ENCODE measurements around the gene HOXB3.

The HOXB3 gene

GRCh38 chr17:48633266-48633677 lies 43.2 kb upstream of the HOXB3 start:
- no peak overlapping the region for H3K4me3 ChIP-seq (ENCODE audit: low read depth, low read length)
- TF ChIP-seq, protein P1, sequence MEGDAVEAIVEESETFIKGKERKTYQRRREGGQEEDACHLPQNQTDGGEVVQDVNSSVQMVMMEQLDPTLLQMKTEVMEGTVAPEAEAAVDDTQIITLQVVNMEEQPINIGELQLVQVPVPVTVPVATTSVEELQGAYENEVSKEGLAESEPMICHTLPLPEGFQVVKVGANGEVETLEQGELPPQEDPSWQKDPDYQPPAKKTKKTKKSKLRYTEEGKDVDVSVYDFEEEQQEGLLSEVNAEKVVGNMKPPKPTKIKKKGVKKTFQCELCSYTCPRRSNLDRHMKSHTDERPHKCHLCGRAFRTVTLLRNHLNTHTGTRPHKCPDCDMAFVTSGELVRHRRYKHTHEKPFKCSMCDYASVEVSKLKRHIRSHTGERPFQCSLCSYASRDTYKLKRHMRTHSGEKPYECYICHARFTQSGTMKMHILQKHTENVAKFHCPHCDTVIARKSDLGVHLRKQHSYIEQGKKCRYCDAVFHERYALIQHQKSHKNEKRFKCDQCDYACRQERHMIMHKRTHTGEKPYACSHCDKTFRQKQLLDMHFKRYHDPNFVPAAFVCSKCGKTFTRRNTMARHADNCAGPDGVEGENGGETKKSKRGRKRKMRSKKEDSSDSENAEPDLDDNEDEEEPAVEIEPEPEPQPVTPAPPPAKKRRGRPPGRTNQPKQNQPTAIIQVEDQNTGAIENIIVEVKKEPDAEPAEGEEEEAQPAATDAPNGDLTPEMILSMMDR (IDR thresholded peaks at IDR 0.05; ENCODE audit: low read depth, low read length, missing control alignments): no peak
- DNase-seq (ENCODE audit: low read depth): no peak
- in situ Hi-C loops (cut with HindIII; ENCODE audit: low sequenced_read_pairs): no loop called here

GRCh38 chr17:48632579-48633265 lies 42.7 kb upstream of the HOXB3 start:
- DNase-seq (ENCODE audit: low read depth): no peak
- H3K4me3 ChIP-seq (ENCODE audit: low read depth, low read length): no peak overlapping the region
- in situ Hi-C loops (cut with HindIII; ENCODE audit: low sequenced_read_pairs): no loop called here
- TF ChIP-seq, protein P1 (IDR thresholded peaks at IDR 0.05; ENCODE audit: low read depth, low read length, missing control alignments): no peak

GRCh38 chr17:48631693-48632578 lies 41.9 kb upstream of the HOXB3 start:
- H3K4me3 ChIP-seq (ENCODE audit: low read depth, low read length): no peak overlapping the region
- TF ChIP-seq, protein P1 (IDR thresholded peaks at IDR 0.05; ENCODE audit: low read depth, low read length, missing control alignments): no peak
- no peak for DNase-seq (ENCODE audit: low read depth)
- in situ Hi-C loops (cut with HindIII; ENCODE audit: low sequenced_read_pairs): no loop called here

DNA sequence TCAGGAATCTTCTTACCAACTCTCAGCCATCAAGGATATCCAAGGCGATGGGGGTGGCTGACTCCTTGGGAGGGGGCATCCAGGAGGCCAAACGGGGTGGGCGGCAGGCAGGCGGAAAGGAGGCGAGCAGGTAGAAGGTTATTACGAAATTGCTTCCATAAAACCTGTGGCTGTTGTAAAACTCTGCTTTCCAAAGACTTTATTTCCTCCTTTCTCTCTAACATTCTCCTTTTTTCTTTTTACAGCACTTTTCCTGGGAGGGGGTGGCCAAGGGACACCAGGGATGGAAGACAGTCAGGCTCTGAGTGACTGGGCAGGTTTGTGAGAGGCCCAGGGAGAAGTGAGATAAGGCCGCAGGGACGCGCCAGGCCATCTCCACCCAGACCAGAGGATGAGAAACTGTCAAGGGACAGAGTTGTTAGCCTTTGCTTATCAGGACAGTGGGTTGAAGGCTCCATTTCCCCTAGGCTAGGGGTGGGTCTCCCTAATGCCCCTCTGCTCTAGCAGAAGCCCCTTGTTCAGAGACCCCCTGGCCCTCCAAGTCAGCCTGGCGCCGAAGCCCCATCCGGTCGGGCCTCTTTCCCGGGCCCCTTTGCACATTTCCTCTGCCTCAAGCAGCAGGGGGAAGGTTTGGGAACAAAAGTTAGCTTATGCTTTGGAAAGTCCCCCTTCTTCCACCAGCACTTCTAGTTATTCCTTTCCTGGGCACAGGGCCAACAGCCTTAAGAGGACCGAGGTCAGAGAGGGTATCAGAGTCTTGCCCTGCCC lies 41.1 kb upstream of the HOXB3 start:
- H3K4me3 ChIP-seq (ENCODE audit: low read depth, low read length): no peak overlapping the region
- TF ChIP-seq, protein P1 (IDR thresholded peaks at IDR 0.05; ENCODE audit: low read depth, low read length, missing control alignments): no peak
- no peak for DNase-seq (ENCODE audit: low read depth)
- in situ Hi-C loops (cut with HindIII; ENCODE audit: low sequenced_read_pairs): no loop called here

DNA sequence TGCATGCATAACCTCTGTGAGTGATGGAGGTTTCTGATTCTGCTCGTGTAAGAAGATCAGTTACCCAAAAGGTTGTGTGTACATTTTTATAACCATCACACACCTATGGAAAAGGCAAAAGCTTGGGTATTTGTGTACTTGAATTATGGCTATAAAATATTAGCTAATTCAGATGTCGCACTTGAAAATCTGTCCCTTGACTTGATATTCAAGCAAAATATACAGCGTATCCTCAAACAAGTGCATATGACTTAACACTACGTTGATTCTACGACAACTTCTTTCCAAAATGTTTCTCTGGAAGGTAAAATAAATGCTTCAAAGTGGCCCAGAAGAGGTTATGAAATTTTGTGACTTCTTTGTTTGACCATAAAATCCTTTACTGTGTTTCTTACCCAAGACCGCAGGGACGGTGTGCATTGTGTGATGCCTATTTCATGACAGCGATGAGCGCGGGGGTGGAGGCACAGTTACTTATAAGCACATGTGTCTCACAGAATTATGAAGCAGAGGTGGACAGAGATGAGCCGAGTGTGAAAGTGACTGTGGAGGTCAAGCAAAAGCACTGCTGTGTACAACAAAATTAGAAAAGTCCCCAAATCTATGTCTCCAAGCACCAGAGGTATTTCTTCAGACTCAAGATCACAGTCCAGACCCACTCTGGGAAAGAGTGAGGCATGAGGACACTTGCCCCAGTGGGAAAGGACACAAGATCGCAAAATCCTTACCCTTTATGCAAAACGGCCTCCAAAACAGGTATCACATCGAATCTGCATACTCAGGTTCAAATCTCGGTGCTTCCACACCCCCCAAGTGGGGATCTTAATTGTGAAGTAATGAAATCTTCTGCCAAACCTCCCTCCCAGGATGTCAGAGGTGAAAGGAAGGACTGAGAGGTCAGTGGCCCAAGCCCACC lies 40.2 kb upstream of the HOXB3 start:
- no peak overlapping the region for H3K4me3 ChIP-seq (ENCODE audit: low read depth, low read length)
- DNase-seq (ENCODE audit: low read depth): no peak
- in situ Hi-C loops (cut with HindIII; ENCODE audit: low sequenced_read_pairs): no loop called here
- TF ChIP-seq, protein P1 (IDR thresholded peaks at IDR 0.05; ENCODE audit: low read depth, low read length, missing control alignments): no peak

All from astrocyte of the cerebellum (primary cell).